Myocyte (in vitro differentiated cells): ENCODE data around the gene KCNH5. TPM values are rescaled to one million over a fixed set of nuclear protein-coding genes. Genes with fewer than 3 reads are reported as not detected.

Experiments used
- DNase-seq: peaks from one replicate; pipeline ENCODE4 v3.0.0-alpha.2; 2012; ENCODE audit warnings: low read depth
- total RNA-seq: library from RNA; depleted of rRNA; stranded (reverse); fragments of >200 nt; gene quantifications from 2 replicates; pipeline ENCODE4 v1.2.3, GENCODE V29; 2014

The KCNH5 gene
- total RNA-seq, 1 donor from 2014 or later, result not detected

DNA sequence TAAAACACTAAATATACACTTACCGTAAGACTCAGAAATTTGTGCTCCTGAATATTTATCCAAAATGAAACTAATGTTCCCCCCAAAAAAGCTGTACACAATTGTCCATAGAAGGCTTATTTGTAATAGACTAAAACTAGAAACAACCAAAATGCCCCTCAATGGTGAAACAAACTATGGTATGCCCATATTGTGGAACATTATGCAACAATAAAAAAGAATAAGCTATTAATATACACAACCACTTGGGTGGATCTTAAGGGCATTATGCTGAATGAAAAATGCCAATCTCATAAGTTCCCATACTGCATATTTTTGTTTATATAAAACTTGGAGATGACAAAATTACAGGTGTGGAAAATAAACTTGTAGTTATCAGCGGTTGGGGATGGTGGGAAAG, 357.4 kb downstream of the KCNH5 start:
- DNase-seq, result no peak

DNA sequence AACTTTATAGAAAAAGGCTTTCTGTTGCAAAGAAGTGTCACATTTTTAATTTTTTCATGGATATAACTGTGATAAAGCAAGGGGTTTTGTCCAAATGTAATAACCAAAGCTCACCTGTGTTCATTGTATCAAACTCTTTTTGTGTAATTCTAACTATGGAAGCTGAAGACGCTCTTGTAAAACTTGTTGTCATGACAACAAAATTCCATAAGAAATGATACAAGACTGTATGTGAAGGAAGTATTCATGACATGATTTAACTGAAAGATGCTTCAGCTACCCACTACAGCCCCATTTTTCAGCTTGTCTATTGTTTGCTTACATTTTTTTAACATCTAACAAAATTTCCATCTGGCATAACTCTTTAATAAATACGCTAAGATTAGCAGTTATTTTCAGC, 360.9 kb downstream of the KCNH5 start:
- no peak for DNase-seq

DNA sequence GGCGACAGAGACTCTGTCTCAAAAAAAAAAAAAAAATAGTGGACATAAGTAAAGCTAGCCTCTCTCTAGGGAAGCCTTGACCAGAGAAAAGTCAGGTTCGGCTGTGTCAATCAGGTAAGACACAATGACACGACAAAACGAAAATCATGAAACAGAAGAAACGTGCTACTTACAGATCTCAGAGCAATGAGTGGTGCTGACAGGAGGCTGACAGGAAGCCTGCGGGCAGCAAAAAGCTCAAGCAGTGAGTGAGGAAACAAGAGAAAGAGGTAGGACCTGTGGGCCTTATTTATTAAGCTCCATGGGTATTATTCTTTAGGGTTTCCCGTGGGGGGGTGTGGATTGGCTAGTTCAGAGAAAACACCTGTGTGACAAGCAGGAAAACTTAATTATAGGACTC, 363.1 kb downstream of the KCNH5 start:
- no peak for DNase-seq

DNA sequence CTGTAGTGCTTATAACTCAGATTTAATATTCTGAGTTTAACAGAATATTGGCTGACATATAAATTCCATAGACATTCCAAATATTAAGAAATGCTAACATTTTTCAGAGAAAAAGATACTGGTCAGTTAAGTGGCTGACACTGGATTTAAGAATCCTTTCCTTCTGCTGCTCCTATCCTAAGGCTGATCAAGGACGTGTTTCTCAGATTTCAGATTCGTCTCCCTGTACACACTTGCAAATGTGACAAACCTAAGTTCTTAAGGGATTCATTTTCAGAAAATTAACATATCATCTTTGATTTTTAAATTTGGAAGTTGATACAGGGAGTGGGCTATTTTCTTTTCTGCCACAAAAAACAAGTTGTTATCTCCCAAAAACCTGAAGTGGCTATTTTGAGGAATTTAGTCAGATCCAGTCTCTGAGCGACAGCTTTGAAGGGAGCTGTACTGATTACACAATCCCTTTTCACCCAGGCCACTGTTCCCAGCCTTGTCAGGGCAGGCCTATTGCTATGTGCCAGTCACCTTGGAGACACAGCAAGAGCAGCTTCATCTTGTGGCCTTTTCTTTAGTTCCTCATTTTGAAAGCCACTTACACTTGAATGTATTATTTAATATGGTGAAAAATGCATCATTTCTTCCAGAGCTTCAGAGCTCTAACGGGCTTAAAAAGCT, 370.6 kb downstream of the KCNH5 start:
- DNase-seq, result no peak

DNA sequence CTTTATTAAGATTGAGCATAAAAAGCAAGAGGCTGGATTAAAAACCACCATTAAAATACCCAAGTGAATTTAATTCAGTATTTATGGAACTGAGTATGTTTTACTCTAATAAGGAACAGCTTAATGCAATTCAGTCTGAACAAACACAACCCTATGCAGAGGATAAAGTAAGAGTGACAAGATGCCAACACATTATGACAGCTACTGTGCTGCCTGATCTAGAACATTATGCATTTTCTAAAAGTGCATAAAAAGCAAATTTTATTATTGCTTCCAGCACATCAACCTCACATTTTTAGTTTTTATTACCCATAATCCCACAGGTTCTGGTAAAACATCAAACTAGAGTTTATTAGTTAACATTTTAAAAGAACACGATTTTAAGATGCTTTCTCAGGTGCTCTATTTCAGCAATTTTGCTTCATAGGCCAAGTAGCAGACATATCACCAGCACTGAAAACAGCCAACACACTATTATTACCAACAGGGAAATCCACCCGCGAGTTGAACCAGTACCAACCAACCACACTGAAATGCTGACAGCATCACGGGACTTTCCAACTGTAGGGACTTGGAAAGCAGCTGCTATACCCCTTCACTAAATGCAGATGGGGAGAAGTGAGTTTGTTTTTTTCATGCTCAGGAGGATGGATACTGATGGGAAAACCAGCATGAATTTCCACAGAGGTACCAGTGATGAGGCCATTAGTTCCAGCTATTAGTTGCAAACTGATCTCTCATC, 372.1 kb downstream of the KCNH5 start:
- no peak for DNase-seq

DNA sequence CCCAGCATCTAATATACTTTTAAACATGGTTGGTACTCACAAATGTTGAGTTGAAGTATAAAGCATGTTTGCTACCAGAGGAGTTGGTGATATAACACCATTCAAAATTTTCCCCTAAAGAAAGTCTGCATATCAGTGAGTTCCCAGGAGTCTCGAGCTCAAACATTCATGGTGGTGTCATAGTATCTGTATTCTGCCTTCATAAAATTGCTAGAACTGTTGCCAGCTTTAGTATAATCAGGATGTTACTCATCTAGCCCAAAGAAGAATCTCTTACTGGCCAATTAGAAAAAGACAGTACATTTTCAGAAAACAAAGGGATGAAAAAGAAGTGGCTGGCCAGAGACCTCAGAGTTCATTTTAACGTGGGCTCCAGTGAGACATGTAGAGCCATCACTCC, 374.7 kb downstream of the KCNH5 start:
- no peak for DNase-seq

DNA sequence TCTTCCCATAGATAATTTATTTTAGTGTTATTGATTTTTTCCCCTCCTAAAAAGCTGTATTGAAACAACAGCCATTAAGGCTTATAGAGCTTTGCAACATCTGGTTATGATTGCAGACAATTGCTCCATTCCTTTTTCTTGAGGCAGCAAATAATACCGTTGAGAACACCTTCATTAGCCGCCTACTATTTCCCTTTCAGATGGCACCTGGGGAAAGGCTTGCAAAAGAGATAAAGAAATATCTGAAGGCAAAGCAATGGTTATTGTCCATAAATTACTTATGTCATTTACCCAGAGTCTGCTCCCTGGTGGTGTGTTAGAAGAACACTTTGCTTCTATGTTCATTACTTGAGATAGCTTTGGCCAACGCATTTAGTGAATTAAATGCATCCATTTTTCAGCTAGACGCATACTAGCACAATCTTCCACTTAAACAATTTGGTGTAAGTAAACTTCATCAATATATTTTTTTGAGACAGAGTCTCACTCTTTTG, 377.8 kb downstream of the KCNH5 start:
- no peak for DNase-seq

DNA sequence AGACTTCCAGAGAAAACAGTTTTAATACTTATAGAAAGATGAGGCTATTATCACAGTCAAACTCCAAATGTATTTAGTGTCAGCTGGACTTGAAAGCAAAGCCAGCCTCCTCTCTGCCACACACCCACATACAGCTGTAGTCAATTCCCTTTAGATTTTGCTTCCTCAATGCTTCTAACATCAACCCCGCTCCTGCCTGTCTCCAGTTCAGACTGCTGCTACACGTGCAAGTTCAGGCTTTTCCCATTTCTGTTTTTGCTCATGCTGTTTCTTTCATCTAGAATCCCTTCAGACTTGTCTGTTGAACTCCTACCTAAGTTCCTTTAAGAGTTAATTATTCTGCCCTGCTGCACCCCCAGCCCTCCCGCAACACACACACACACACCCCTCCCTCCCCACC, 380.0 kb downstream of the KCNH5 start:
- no peak for DNase-seq

DNA sequence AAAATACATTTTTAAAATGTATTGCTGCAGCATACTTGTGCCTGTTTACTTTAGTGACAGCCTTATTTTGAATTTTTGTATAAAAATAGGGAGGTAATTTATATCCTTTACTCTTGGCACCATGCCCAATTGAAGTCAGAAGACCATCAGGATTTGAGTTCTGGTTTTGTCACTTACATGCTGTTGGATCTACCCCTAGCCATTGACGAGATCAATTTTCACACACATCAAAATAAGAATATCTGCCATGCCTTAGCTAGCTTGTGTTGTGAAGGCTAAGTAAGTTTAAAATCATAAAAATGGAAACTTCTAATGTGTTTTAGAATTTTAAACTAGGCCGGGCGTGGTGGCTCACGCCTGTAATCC, 381.8 kb downstream of the KCNH5 start:
- DNase-seq, result no peak

DNA sequence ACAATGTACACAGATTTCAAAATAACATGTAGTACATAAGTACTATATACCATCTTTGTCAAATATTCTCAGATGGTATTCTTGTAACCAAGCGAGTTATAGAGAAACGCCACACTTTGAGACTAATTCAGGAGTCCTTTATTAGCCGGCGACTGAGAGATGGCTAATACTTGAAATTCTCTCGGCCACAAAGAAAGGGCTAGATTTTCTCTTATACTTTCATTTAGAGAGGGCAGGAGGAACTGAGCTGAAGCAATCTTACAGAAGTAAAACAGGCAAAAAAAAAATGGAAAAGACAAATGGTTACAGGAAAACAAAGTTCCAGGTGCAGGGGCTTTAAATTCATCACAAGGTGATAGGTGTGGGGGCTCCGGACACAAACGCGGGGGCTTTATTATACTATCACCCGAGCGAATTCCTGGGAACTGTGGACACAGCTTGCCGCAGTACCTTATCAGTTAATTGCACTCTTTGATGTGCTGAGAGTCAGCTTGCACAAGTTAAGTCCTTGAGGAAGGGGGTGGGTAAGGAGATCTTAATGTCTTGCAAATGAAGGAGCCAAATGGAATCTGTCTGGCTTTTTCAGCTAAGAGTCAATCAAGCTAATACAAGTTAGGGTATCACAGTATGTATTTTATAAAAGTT, 382.3 kb downstream of the KCNH5 start:
- DNase-seq, result no peak

DNA sequence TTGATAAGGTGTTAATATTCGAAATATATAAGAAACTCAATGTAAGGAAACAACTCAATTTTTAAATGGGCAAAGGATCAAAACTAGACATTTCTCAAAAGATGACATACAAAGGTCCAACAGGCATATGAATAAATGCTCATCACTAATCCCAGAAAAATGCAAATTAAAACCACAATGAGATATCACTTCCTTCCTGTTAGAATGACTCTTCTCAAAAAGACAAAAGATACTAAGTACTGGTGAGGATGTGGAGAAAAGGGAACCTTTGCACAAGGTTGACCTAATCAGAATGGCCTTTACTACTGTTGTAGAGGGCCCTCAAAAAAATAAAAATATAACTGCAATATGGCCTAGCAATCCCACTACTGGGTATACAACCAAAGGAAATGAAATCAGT, 383.4 kb downstream of the KCNH5 start:
- no peak for DNase-seq

DNA sequence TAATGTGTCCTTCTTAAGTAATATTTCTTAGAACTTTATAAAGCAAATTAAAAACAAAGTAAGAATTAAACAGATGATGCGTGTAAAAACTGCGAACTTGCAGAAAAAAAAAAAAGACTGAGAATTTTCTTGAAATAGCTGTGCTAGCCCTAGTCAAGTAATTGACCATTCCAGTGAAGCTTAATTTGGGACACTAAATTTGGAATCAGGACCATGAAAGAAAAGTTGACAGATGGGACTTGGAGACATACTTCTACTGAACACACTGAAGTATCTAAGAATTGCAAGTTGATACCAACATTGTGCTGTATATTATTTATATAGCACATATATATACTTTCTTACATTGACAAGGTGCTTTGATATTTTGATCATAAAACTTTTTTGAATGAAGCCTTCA, 386.6 kb downstream of the KCNH5 start:
- no peak for DNase-seq

DNA sequence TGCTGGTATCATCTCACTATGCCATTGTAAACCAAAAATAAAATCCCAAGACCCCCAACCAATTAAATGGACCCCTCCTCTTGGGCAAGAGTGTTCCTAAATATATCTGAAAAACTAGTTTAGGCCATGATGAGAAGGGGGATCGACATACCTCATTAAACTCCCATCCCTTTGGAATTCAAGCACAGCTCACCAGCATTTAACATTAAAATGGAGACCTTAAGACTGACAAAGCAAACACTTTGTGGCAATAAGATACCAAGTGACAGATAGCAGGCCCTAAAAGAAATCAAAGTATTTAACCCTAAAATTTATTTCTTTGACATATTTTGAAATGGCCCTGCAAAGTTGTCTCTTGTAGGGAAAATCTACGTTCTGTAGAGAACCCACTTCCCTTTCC, 387.9 kb downstream of the KCNH5 start:
- no peak for DNase-seq

DNA sequence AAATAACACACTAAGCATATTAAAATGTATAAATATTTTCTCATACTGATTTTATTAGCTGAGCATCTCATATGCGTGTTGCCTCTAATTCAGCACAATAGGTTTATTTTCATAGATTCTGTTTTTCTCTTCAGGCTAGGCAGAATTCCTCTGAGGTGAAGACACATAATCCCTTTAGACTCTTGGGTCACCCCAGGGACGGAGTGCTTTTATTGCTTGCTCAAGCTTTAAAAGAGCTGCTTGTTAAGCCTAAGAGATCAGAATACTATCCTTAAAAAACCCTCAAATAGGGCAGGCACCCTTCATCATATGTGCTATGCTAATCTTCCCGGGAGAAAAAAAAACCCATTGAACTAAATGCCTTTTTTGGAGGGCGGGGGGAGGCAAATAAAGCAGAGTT, 390.1 kb downstream of the KCNH5 start:
- DNase-seq, result no peak

DNA sequence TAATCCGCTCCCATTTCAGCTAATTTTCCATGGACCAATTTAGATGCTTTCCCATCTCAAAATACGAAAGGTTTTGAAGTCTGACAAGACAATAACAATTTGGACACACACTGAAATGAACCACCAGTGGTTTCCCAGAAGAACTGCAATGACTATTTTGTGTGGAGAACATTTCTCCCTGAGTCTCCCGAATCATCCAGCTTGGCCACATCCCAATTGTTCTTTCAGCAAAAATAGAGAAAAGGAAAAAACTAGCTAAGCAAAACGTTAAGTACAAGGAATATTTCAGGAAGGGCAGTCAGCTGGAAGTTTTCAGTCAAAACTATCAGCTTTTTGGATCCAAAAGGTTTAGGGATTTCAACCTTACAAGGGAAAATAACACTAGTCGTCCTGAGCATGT, 390.6 kb downstream of the KCNH5 start:
- DNase-seq, result no peak

Other genes starting within 250 kb of the KCNH5 start
- gene RHOJ, start 159.0 kb upstream of the KCNH5 start, total RNA-seq, result not detected in 2 replicates